Ammon's horn (tissue), 1 donor: Measurements from ENCODE around the gene AGAP3.

Experiments used
- DNase-seq: peaks from one replicate; pipeline ENCODE4 v3.0.0-alpha.2; 2016; ENCODE audit warnings: low spot score

Gene AGAP3

DNA sequence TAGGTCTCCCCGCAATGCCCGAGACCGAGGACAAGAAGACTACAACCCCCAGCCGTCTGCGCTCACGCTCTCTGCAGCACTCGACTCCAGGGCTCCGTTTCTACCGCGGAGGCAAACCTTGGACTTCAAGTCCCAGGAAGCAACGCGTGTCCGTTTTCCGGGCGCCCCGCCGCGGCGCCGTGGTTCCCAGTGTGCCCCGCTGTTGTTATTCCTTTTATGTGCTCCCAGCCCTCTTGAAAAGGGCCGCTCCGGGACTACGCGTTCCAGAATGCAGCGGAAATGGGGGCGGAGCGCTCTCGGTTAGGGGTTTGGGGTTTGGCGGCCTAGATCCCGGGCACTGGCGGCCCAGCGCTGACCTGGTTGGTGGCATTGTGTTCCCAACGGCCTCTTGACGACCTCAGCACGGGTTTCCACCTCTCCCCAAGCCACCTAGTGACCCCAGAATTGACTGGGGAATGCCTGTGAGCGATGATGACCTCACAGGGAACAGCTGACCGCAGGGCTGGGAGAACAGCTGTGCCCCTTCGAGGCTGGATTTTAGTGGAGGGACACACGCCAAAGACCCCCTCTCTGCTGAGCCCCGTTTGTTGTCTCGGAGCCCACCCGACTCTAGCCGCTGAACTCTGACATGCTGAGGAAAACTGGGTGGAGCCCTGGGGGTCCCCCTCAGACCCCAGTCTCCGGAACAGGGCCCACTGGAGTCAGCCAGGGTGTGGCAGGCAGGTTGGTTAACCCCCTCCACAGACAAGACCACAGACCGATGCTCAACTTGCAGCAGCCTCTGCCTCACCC lies 28.1 kb upstream of the AGAP3 start:
- peak; percentile 100 for DNase-seq

DNA sequence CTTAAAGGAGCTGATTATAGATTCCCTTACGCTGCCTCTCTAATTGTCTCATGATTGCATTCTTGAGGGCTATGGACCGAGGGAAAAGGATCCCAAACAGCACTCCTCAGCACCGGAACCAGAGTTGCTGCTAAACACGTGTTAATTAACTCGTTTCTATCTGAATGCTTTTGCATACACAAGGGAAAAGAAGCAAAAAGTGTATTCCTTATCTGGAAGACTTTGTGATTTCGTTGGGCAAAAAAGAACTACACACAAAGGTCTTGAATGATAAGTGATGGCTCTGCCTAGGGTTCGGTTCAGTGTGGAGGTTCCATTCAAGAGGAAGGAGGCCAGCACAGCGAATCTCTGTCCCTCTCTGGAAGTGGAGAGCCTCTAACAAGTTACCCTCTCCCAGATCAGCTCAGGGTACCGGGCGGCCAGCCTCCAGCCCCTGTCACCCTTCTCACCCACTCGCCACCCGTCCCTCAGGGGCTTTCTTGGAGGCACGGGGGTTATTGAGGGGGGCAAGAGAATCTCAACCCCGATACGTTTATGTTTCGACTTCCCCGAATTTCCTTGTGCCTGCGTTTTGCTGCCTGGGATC lies 27.4 kb upstream of the AGAP3 start:
- DNase-seq, result peak; percentile 43

DNA sequence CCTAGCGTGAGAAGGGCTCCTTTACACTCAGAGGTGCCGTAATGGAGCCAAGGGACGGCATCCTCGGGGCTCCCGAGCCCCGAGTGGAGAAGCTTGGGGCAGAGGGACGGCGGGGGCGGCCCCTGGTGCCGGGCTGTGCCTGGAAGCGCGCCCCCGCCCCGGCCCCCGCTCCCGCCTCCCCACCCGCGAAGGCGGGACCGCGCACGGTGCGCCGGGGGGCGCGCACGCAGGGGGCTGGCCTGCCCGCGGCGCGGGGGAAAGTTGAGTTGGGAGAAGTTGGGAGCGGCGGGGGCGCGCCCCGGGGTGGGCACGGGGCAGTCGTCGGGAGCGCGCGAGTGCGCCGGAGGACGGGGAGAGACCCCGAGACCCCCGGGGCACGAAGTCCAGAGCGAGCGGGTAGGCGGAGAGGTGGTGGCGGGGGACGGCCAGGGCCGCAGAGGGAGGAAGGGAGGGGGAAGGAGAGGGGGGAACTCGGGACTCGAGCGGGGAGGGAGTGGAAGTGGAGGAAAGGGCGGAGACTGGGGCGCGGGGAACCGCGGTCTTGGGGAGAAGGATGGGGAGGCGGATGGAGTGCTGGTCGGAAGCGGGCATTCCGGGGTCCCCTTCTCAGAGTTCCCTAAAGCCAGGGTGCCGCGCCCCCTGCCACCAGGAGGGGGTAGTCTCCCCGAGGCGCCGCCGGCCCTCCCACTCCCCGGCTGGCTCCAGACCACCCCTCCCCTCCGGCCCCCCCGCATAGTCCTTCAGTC lies 26.7 kb upstream of the AGAP3 start, which contains the start of gene SLC4A2:
Gene SLC4A2, plus strand, starts transcription at position 223 of the 746 bp plus-strand sequence. CDS start 2,399 bp downstream, outside the sequence.
- peak; percentile 85 for DNase-seq

DNA sequence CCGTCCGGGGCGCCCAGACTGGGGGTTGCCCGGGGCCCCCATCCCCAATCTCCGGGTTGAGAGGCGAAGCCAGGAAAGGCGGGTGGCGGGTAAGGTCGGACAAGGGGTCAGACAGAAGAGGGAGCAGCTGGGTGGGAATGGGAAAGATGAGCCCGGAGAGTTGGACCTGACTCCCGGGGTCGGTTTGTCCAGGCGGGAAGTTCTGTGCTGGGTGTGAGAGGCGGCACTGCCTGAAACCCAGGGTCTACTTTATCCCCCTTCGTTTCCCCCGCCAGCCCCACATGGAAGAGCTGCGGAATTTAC lies 26.2 kb upstream of the AGAP3 start:
- no peak for DNase-seq

DNA sequence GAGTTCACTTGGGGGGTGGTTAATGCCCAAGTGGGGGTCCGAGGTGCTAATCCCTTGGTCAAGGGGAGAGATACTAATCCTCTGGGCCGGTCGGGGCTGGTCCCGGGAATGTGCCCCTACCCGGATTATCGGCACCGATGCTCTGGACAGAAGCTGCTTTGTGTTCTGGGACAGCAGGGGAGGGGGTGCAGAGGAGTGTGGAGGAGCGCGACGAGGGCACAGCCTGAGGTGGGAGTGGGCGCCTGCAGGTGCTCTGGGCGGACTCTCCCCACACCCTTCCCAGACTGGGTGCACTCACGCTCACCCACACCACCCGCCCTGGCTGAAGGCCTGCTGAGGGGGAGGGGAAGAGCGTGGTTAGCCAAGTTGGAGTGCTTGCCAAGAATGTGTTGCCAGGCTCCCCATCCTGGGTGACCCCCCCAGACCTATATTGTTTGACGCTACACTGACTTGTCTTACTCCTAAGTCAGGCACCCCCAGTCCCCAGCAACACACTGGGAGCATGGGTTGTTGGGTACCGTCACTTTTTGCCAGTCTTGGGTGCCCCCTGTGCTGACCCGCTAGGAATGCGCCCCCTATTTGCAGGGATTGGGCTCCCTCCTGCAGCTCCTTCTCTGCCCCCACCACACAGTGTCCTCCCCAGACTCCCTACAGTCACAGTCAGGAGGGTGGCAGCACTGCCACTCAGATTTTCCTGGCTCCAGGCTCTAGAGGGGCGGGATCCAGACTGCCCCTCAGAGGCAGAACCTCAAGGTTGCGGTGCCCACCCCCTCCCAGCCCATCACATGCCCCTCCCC lies 25.7 kb upstream of the AGAP3 start:
- peak; percentile 58 for DNase-seq

DNA sequence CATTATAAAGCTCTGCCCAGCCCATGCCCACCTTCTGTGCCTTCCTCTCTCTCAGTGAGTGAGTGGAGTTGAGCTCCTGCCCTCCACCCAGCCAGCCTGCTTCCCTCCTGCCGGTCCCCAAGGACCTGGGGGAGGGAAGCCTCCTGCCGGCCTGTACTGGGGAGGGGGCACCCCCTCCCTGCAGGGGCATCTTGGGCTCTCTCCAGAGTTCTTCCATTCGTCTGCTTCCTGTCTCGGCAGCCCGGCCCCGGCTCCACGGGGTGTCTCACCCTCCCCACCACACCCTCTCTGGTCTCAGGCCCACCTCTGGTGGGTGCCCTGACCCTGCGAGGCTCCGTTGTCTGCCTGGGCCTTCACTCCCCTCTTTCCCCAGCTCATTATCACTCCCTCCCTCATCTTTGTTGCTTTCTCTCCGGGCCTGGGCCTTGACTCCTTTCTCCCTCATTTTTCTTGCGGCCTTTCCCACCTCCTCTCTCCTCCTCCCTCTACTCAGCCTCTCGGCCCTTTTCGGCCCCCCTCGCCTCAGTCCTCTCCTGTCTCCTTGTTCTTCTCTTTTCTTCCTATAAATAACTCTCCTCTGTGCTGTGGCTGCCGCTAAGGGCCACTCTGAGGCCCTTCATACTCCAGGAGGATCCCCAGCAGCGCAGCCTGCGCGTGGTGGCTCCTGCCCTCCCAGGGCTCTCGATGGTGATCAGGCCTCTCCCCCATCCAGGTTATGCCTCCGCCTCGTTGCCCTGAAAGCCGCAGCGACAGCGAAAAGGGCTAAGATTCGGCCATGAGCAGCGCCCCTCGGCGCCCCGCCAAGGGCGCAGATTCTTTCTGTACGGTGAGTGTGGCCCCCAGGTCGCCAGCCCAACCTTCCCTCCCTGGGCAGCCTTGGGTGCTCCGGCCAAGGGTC lies 24.8 kb upstream of the AGAP3 start:
- no peak for DNase-seq

DNA sequence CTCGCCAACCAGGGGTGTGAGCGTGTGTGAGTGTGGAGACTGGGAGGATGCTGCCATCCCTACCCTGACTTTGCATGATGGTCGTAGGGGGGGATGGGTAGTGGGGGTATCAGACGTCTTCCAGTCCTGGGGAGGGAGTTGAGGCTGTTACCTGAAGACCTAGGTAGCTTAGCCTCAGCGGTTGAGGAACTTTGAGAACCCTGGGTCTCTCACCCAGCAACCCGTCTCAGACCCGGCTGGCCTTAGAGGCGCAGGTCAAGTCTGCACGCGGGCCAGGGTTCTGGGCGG lies 24.2 kb upstream of the AGAP3 start:
- DNase-seq, result no peak

DNA sequence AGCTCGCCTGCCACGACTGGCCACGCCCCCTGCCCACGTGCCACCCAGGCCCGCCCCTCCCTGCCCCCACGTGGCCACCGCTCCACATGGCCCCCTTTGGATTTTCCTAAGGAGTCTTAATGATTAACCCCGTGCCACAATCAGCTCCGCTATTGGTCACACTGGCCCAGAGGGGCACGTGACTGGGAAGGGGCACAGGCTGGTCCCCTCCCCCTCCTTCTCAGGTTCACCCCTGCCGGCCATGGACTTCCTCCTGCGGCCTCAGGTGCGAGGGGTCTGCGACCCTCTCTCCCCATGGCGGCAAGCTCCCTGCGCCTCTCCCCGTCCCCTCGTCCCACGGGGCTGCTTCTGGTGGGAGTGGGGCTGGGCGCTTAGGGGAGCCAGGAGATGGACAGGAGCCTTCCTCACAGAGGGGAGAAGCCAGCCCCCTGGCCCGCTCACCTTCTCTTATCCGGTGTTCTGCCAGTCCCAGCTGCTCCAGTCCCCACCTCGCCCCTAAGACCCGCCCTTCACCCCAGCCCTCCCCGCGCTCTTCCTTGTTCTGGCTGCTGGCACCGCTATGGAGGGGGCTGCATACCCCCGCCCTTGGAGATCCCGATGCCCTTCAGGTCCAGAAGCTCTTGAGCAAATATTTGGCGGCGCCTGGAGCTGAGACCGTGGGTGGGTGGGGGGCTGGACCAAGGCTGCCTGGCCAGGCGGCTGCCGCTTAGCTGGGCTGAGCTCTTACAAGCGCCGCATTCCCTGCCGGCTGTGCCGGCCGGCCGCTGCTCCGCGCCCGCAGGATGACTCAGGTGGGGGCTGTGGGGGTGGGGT lies 23.7 kb upstream of the AGAP3 start:
- no peak for DNase-seq

DNA sequence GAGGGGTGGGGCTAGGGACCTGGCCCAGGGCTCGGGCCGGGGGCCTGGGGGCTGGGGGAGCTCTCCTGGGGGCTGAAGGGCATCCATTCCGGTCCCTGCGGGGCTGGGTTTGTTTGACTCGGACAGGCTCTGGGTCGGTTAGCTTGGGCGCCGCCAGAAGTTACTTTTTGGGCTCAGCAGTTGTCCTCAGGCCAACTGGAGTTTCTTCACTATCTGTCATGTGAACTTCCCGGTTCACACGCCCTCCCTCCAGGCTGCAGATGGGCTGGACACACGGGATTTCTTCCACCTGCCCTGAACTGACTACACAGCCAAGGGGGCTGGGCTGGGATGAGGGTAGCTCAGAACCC lies 23.1 kb upstream of the AGAP3 start:
- DNase-seq, result no peak

DNA sequence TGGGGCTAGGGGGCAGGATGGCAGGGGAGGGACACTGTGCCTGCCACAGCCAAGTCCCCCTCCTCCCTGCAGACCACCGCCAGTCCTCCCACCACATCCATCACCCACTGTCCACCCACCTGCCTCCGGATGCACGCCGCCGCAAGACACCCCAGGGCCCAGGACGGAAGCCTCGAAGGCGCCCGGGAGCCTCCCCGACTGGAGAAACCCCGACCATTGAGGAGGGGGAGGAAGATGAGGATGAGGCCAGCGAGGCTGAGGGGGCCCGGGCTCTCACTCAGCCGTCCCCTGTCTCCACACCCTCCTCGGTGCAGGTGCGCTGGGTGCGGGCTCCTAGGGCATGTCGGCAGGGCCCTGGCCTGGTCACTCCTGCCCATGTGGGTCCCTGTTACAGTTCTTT lies 21.8 kb upstream of the AGAP3 start:
- no peak for DNase-seq

DNA sequence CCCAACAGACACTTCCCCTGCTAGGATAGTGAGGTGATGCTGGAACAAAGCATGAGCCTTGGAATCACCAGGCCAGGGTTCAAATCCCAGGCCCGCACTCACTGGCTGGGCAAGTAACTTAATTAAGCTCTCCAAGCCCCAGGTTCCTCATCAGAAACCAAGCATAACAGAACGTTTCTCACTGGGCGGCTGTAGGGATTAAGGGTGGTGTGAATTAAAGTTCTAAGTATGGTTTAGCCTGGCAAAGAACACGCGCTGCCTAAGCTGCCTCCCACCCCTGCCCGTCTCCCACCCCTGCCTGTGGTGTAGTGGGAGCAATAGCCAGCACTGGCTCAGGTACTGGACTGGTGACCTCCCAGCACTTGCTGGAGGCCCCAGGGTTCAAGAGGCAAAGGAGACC lies 21.3 kb upstream of the AGAP3 start:
- DNase-seq, result no peak

DNA sequence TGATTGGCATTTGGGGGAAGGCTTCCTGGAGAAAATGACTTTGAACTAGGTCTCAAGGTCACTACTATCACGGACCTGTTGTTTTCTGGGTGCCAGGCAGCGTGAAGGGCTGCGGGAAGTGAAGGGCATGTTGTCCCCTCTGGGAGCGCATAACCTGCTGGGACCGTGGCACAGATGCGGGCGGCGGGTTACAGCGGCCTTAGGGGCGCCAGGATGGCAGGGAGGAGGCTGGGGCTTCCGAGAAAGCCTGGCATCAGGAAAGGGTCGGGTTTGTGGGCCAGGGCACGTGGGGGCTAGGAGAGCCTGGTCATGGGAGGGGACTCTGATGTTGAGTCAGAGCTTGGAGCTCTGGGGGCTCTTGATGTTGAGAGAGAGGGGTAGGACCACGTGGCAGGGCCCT lies 20.8 kb upstream of the AGAP3 start:
- DNase-seq, result no peak

DNA sequence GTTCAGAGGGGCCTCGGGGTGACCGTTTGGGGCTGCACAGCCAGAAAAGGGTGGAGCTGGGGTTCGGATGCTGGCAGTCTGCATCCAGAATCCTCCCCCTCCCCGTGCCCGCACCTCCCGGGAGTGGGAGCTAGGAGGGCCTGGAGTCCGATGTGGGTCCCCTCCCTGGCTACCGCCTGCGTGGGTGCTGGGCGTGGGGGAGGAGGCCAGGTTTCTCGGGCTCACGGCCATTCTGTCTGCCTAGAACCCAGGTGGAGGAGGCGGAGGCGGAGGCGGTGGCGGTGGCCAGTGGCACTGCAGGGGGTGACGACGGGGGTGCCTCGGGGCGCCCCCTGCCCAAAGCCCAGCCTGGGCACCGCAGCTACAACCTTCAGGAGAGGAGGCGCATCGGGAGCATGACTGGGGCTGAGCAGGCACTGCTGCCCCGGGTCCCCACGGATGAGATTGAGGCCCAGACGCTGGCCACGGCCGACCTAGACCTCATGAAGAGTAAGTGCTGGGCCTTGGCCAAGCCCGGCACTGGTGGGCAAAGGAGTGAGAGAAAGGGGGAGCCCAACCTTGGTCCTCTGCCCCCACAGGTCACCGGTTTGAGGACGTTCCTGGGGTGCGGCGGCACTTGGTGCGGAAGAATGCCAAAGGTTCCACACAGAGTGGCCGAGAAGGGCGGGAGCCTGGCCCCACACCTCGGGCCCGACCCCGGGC lies 19.9 kb upstream of the AGAP3 start:
- DNase-seq, result no peak

DNA sequence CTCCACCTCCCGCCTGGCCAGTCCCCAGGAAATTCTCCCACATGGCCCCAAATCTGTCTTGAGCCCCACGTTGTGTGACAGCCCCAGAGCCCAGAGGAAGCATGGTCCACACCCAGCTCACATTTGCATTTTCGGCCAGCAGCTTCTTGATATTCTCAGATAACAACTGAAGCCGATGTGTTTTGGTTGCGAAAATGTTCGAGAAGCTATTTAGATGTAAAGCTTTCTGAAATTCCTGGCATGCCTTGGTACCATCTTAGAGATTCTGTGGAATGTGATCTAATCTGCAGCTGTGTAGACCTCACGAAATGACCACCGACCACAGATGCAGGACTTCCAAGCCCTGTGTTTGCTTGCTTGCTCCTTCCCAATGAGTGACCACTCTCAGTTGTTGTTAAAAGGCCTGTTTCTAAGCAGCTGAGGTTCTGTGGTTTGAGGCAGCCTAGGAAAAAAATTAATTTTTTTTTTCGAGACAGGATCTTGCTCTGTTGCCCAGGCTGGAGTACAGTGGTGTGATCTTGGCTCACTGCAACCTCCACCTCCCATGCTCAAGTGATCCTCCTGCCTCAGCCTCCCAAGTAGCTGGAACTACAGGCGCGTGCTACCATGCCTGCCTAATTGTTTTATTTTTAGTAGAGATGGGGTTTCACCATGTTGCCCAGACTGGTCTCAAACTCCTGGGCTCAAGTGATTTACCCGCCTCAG lies 18.1 kb upstream of the AGAP3 start:
- DNase-seq, result no peak

DNA sequence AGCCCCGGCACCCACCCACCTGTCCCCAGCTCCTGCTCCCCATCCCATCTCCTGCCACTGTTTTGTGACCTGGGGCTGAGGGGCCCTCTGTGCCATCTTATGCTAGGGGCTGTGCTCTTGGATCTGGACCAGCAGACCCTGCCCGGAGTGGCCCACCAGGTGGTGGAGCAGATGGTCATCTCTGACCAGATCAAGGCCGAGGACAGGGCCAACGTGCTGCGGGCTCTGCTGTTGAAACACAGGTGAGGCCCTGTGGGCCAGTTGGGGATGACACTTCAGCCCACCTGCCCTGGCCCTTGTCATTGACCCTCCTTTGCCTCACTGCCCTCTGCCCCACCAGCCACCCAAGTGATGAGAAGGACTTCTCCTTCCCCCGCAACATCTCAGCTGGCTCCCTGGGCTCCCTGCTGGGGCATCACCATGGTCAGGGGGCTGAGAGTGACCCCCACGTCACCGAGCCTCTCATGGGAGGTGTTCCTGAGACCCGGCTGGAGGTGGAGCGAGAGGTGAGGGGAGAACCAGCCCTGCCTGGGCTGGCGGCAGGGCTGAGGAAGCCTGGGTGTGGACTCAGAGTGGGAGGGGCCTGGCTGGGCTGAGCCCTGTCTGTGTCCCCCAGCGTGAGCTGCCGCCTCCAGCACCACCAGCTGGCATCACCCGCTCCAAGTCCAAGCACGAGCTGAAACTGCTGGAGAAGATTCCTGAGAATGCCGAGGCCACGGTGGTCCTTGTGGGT lies 16.3 kb upstream of the AGAP3 start:
- DNase-seq, result no peak

DNA sequence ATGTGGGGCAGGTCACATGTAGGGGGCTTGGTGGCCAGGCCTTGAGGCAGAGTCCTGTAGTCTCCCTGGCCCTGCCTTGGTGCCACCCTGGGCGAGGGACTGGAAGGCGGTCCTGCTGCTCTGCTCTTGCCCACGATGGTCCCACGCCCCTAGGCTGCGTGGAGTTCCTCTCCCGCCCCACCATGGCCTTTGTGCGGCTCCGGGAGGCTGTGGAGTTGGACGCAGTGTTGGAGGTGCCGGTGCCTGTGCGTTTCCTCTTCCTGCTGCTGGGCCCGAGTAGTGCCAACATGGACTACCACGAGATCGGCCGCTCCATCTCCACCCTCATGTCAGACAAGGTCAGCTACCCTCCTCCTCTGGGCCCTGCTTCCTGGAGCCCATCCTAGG lies 15.7 kb upstream of the AGAP3 start:
- DNase-seq, result no peak

DNA sequence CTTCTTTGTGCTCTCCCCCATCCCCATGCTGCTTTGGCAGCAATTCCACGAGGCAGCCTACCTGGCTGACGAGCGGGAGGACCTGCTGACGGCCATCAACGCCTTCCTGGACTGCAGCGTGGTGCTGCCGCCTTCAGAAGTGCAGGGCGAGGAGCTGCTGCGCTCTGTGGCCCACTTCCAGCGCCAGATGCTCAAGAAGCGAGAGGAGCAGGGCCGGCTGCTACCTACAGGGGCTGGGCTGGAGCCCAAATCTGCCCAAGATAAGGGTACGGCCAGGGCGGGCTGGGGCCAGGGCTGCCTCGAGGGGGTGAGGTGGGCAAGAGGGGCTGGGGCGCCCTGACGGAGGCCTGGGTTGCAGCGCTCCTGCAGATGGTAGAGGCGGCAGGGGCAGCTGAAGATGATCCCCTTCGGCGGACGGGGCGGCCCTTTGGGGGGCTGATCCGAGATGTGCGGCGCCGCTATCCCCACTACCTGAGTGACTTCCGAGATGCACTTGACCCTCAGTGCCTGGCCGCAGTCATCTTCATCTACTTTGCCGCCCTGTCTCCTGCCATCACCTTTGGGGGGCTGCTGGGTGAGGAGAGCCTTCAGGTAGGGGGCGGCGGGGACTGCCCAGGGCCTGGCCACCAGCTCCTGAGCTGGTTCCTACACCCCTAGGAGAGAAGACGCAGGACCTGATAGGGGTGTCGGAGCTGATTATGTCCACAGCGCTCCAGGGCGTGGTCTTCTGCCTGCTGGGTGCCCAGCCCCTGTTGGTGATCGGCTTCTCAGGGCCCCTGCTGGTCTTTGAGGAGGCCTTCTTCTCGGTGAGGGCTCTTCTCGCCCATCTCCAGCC lies 15.0 kb upstream of the AGAP3 start:
- no peak for DNase-seq

DNA sequence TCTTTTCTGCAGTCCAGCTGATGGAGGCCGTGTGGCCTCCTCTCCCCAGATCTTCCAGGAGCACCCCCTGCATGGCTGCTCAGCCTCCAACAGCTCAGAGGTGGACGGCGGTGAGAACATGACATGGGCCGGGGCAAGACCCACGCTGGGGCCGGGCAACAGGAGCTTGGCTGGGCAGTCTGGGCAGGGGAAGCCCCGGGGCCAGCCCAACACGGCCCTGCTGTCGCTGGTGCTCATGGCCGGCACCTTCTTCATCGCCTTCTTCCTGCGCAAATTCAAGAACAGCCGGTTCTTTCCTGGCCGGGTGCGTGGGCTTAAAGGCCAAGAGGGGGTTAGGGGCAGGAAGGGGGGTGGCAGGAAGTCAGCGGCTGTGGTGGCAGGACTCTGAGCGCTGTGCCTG lies 12.3 kb upstream of the AGAP3 start:
- DNase-seq, result no peak
